HG03280 (cell line): Measurements from ENCODE around the gene PRKAG3.
"Not testable (repeated sequence)": the region's sequence is repeated elsewhere in the genome, so short reads cannot be mapped to it uniquely, and the experiment has no call there.

Source experiments
- ATAC-seq: cut with Tn5 transposase; IDR thresholded peaks from one replicate; pipeline ENCODE4 v1.9.1; 2021; ENCODE audit warnings: mild to moderate bottlenecking, moderate library complexity; ENCODE audit not compliant: unreplicated experiment

Gene PRKAG3

GRCh38 chr2:218844334-218844733 is 12.7 kb upstream of the PRKAG3 start:
- not testable (repeated sequence) for ATAC-seq

DNA sequence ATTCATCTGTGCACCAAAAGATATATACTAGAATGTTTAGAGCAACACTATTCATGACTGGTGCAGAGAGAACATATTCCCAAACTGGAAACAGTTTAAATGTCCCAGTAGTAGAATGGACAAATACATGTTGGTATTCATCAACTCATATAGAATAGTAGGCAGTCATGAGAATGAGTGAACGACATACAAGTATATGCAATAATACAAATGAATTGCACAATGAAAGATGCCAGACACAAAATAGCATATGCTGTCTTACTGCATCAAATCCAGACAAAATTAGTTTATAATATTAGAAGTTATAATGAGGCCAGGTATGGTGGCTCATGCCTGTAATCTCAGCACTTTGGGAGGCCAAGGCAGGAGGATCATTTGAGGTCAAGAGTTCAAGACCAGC is 8.3 kb upstream of the PRKAG3 start:
- no peak for ATAC-seq

DNA sequence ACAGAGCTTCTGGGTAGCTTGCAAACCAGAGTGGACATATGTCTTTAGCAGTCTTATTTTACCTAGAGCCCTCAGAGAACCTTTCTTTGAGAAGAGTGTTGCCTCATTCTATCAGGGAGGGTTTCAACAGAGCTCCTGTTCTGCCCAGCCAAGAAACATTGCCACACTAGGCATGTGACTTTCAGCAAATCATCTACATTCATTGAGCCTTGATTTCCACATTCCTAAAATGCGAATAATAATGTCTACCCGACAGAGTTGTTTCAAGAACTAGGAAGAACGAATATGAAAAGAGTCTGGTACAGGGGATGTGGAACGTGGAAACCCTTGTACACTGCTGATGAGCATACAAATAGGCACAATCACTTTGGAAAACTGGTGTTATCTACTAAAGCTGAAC is 7.8 kb upstream of the PRKAG3 start:
- ATAC-seq, result no peak

- ATAC-seq, result no peak
These were observed 5.9 kb upstream of the PRKAG3 start for GRCh38 chr2:218837495-218837894.

- ATAC-seq, result no peak
These were observed 3.1 kb upstream of the PRKAG3 start for GRCh38 chr2:218834685-218835084.

GRCh38 chr2:218833023-218833609 is 1.5 kb upstream of the PRKAG3 start:
- ATAC-seq, result no peak

- no peak for ATAC-seq
These were observed 917 bp upstream of the PRKAG3 start for GRCh38 chr2:218832520-218832919.

DNA sequence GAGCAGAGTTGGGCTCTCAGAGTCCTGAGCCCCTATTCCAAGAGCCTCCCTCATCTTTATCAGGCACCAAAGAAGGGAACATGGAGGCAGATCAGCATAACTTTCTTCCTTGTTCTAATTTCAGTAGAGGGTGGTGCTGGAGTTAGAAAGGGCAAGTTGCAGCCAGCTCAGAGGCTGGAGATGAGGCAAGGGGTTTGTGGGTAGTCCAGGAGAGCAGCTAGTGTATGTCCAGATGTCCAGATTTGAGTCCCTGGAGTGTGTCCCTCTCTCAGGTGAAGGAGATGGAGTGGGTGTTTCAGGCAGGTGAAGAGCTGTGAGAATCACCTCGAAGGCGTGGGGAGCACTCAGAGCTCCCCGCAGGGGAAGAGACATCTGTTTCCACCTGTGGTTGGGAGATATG is 478 bp upstream of the PRKAG3 start:
- no peak for ATAC-seq

DNA sequence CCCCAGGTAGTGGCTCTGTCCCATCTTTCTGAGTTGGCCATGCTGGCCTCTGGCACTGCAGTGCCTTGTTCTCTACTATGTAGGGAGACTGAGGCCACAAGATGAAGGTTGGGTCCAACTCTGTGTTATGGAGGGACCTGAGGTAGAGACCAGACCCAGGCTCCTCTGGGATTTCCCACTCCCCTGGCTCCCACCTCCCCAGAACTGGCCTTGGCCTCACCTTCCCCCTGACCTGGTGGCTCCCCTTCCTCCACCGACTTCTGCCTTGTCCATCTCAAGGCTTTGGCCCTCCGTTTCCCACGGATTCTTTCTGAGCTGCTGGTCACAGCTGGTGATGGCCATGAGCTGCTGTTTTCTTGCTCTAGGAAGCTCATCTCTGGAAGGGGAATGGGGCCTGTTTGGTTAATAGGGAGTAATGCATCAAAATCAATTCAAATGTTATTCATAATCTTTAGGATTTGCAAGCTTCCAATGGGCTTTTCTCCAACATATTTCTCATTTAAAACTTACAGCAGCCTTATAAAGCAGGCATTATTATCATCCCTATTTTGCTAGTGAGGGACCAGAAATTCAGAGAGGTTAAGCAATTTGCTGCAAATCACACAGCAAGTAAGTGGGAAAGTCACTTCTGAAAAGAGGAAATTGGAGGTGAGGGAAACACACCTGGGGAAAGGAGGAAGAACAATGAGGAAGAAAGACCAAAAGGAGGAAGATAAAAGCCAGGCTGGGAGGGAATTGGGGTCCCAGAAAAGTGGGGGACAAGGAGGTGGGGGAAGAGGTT is 887 bp downstream of the PRKAG3 start:
- ATAC-seq, result no peak

GRCh38 chr2:218829868-218830451 is 1.6 kb downstream of the PRKAG3 start:
- ATAC-seq, result no peak

DNA sequence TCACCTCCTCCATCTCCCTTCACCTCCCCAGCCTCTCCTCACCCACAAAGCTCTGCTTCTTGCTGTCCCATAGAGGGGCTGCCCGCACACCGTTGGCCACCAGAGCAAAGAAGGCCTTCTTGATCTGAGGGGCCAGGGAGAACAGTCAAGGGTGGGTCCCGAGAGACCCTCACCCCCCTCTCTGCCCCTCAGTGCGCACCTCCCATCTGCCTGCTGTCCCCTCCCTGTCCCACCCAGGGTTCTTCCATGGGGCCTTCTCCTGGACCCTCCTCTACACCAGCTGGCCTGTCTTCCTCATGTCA is 3.2 kb downstream of the PRKAG3 start:
- ATAC-seq, result no peak

DNA sequence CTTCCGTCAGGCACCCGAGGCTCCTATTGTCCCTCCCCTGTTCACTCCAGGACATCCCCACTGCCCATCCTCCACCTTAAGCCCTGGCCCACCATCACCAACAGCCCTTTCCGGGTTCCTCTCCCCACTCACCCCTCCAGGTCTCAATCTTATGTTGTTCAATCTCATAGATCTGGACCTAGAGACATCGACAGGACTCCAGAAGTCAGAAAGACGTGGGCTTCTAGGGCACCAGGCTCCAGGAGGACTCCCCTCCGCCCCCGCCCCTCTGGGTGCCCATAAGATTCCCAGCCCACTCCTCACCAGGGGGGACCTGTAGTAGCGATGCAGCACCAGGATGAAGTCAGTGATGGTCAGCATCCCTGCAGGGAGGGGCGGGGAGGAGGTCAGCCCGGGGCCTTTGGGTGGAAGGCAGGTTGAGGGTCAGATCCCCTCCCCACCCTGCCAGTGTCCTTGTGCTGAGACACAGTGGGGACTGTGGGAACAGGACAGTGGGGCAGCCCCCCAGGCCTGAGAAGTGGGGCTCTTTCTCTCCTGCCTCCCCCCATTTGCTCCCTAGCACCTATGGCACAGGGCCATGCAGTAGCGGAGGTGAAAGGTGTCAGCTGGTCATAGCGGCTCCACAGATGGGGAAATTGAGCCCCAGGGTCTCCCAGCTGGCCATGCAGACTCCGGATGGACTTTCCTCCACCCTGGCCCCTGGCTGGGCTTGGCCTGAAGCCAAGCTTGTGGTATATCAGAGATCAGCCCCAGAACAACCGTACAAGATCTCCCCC is 3.7 kb downstream of the PRKAG3 start:
- no peak for ATAC-seq

DNA sequence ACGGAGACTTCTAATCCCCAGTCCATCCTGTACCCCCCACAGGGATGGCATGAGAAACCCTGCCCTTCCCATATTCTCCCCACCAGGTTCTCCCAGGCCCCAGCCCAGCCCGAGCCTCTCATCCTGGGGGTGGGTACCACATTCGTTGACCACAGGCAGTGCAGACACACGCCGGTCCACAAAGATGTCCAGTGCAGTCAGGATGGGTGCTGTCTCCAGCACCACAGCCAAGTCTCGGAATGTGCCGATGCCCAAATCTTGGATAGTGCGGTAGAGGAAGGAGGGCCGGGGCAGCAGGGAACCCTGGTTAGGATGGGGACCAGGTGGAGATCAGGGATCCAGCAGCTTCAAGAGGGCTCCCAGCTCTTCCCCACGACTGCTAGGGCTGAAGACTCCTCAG is 4.8 kb downstream of the PRKAG3 start:
- ATAC-seq, result no peak

- no peak for ATAC-seq
These were observed 7.6 kb downstream of the PRKAG3 start for GRCh38 chr2:218824004-218824403.

- ATAC-seq, result no peak
These were observed 8.3 kb downstream of the PRKAG3 start for GRCh38 chr2:218823196-218823855.

GRCh38 chr2:218822622-218823021 is 9.0 kb downstream of the PRKAG3 start:
- no peak for ATAC-seq

GRCh38 chr2:218821605-218822211 is 9.9 kb downstream of the PRKAG3 start:
- ATAC-seq, result no peak

- no peak for ATAC-seq
These were observed 10.7 kb downstream of the PRKAG3 start for GRCh38 chr2:218820746-218821369.

DNA sequence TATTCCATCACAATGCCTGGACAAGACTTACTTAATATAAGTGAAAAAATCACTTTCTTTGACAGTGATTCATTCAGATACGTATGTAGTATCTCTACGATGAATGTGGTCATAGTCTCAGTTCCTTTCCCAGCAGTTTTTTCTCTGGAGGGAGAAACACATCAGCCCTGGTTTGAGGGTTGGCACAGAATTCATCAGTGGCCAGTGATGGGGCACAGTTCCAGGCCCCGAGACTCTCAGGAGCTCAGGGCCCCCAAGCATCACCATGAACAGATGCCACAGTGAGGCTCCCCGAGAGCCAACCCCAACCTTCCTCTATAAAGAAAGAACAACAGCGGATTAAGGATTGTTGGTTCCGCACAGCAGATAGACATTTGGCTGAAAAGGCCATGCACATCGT is 12.5 kb downstream of the PRKAG3 start:
- no peak for ATAC-seq

- no peak for ATAC-seq
These were observed 15.0 kb downstream of the PRKAG3 start for GRCh38 chr2:218816561-218817011.
